Glutamatergic neuron (in vitro differentiated cells): ENCODE data around the gene ELFN1. TPM values are rescaled to one million over a fixed set of nuclear protein-coding genes. Genes with fewer than 3 reads are reported as not detected.

Source experiments
- DNase-seq: peaks from one replicate; pipeline ENCODE4 v3.0.0; 2022
- H3K27ac Mint-ChIP-seq: one replicate; pipeline ENCODE4 v1.8.0; 2020; ENCODE audit warnings: mild to moderate bottlenecking, mixed read lengths, inconsistent platforms; ENCODE audit not compliant: unreplicated experiment
- H3K27me3 Mint-ChIP-seq: one replicate; pipeline ENCODE4 v1.8.0; 2020; ENCODE audit warnings: mild to moderate bottlenecking, moderate library complexity, mixed read lengths, inconsistent platforms; ENCODE audit not compliant: unreplicated experiment
- H3K36me3 Mint-ChIP-seq: one replicate; pipeline ENCODE4 v1.8.0; 2020; ENCODE audit warnings: mild to moderate bottlenecking, mixed read lengths, inconsistent platforms; ENCODE audit not compliant: unreplicated experiment
- H3K4me1 Mint-ChIP-seq: one replicate; pipeline ENCODE4 v1.8.0; 2020; ENCODE audit warnings: mild to moderate bottlenecking, low read depth, mixed read lengths, inconsistent platforms; ENCODE audit not compliant: unreplicated experiment
- H3K4me3 Mint-ChIP-seq: one replicate; pipeline ENCODE4 v1.8.0; 2020; ENCODE audit warnings: mild to moderate bottlenecking, mixed read lengths, inconsistent platforms; ENCODE audit not compliant: unreplicated experiment
- H3K9me3 Mint-ChIP-seq: one replicate; pipeline ENCODE4 v1.8.0; 2020; ENCODE audit warnings: mild to moderate bottlenecking, moderate library complexity, mixed read lengths, inconsistent platforms; ENCODE audit not compliant: unreplicated experiment
- CTCF ChIP-seq: fragments of 200-600 bp; sonication (generic); IDR thresholded peaks from one replicate; pipeline ENCODE4 v1.5.0; 2021; ENCODE audit not compliant: partially characterized antibody, unreplicated experiment
- total RNA-seq: library from RNA; stranded (reverse); fragmentation: NEBNext Ultra II Directional; extraction: Animal tissue kit (Norgen Biotek cat#: 25700); gene quantifications from one replicate; pipeline ENCODE4 v1.2.1, GENCODE V29; 2021; ENCODE audit not compliant: unreplicated experiment

The ELFN1 gene
- total RNA-seq, 1 donor from 2014 or later = 40.0 TPM

GRCh38 chr7:1666317-1666822 is 3.7 kb upstream of the ELFN1 start:
- Mint-ChIP-seq H3K9me3 (peaks cover 11% of the 10 kb centered on the region), H3K27me3 (peaks cover 6% of the 10 kb centered on the region), H3K4me3 (no peak overlapping the region), H3K27ac (no peak overlapping the region), H3K36me3 (no peaks in the 10 kb centered on the region), H3K4me1 (peaks cover 7% of the 10 kb centered on the region)
- TF ChIP-seq CTCF = no peak
- DNase-seq = no peak

GRCh38 chr7:1666823-1667565 is 3.1 kb upstream of the ELFN1 start:
- H3K4me1 Mint-ChIP-seq = peaks cover 7% of the 10 kb centered on the region
- peaks cover 4% of the 10 kb centered on the region for H3K27me3 Mint-ChIP-seq
- no peaks in the 10 kb centered on the region for H3K36me3 Mint-ChIP-seq
- no peak for TF ChIP-seq CTCF
- peak; percentile 63 for DNase-seq
- H3K4me3 Mint-ChIP-seq = peak overlapping the region; percentile 90
- H3K9me3 Mint-ChIP-seq = peaks cover 7% of the 10 kb centered on the region
- H3K27ac Mint-ChIP-seq = peak overlapping the region; percentile 82

DNA sequence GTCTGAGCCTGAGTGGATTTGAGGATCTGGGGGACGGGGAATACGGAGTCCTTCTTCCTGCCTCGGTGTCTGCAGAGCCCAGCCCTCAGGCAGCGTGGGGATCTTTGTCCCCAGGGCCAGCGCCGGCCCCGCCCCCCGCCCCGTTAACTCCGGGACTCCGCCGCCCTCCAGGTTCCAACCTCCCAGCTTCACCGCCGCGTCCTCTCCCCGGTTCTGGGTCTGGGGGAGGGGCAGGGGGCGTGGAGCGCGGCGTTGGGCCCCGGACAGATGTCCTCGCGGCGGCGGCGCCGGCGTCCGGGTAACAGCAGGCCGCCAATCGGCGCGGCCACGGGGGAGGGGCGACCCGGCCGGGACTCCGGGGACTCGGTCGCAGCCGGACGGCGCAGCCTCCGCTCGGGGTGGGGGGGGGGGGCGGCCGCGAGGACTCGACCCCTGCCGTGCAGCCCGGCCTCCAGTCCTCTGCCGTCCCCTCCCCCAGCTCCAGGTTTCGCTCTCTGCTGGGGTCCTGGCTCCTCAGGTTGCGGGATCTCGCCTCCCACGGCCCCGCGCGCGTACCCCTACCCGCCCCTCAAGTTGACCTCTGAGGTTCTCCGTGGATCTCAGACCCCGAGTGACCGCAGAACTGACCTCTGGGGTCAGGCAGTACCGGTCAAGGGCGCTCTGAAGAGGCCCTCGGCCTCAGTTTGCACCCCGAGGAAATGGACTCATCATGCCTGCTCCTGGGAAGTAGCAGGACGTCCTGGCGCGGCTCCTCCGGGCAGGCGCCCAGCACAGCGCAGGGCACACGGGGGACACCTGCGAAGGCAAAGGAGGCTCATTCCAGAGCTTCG is 2.3 kb upstream of the ELFN1 start:
- peaks cover 5% of the 10 kb centered on the region for H3K9me3 Mint-ChIP-seq
- peaks cover 4% of the 10 kb centered on the region for H3K27me3 Mint-ChIP-seq
- DNase-seq = peak; percentile 88
- peak overlapping the region; percentile 65 for H3K4me3 Mint-ChIP-seq
- no peak for TF ChIP-seq CTCF
- peak overlapping the region; percentile 52 for H3K27ac Mint-ChIP-seq
- peaks cover 10% of the 10 kb centered on the region for H3K4me1 Mint-ChIP-seq
- no peaks in the 10 kb centered on the region for H3K36me3 Mint-ChIP-seq

DNA sequence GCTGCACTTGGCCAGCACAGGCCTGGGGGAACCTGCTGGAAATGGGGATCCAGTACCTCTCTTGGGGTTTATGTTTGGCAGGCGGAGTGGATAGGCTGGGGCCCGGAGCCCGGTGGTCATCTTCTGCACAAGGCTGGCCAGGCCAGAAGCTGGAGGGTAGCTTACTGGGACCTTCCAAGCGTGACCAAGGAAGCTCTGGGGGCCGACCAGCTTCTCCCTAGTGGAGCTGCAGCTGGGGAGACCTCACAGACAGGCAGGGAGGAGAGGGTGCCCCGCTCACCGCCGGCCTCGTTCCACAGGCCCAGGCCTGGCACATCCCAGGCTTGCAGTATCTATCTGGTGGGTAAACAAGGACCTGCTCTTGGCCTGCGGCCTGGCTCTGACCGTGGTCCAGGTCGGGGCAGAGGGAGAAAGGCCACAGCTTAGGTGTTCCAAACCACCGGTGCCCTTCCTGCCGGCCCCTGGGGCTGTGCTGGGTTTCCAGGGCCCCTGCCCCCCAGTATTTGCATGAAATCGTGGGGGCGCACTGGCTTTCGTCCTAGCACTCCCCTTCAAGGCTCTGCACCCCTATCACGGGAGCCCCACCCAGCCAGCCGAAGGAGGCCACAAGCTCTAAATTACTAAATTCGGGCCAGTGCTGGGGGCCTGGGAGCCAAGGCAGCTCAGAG is 1.5 kb upstream of the ELFN1 start:
- Mint-ChIP-seq H3K9me3 (peaks cover under 1% of the 10 kb centered on the region), H3K27ac (peak overlapping the region; percentile 57), H3K4me3 (peak overlapping the region; percentile 65), H3K4me1 (peaks cover 5% of the 10 kb centered on the region), H3K27me3 (peaks cover 2% of the 10 kb centered on the region), H3K36me3 (no peaks in the 10 kb centered on the region)
- no peak for TF ChIP-seq CTCF
- DNase-seq = no peak
